Measurements from ENCODE around the gene ANKRD12.

GRCh38 chr18:9329471-9329870 lies 192.9 kb downstream of the ANKRD12 start:
- TF ChIP-seq, protein P1, sequence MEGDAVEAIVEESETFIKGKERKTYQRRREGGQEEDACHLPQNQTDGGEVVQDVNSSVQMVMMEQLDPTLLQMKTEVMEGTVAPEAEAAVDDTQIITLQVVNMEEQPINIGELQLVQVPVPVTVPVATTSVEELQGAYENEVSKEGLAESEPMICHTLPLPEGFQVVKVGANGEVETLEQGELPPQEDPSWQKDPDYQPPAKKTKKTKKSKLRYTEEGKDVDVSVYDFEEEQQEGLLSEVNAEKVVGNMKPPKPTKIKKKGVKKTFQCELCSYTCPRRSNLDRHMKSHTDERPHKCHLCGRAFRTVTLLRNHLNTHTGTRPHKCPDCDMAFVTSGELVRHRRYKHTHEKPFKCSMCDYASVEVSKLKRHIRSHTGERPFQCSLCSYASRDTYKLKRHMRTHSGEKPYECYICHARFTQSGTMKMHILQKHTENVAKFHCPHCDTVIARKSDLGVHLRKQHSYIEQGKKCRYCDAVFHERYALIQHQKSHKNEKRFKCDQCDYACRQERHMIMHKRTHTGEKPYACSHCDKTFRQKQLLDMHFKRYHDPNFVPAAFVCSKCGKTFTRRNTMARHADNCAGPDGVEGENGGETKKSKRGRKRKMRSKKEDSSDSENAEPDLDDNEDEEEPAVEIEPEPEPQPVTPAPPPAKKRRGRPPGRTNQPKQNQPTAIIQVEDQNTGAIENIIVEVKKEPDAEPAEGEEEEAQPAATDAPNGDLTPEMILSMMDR (IDR thresholded peaks at IDR 0.05), result no peak
- no peak for TF ChIP-seq POLR2A (IDR thresholded peaks at IDR 0.05)

Data from tibial nerve (tissue), 3 donors.